Hematopoietic multipotent progenitor cell (in vitro differentiated cells): ENCODE measurements around the gene SLC6A9. TPM values are rescaled to one million over a fixed set of nuclear protein-coding genes. Genes with fewer than 3 reads are reported as not detected.

Source experiments
- DNase-seq, 3 donors: peaks; one replicate each; pipeline ENCODE4 v3.0.0-alpha.2; 2011 to 2015; ENCODE audit warnings: low read depth in 2 of 3, low spot score in 2 of 3
- total RNA-seq: library from RNA; depleted of rRNA; stranded (reverse); fragments of >200 nt; gene quantifications from one replicate; pipeline ENCODE4 v1.2.3, GENCODE V29; 2012

The SLC6A9 gene
- total RNA-seq, 1 donor = 0.81 TPM

DNA sequence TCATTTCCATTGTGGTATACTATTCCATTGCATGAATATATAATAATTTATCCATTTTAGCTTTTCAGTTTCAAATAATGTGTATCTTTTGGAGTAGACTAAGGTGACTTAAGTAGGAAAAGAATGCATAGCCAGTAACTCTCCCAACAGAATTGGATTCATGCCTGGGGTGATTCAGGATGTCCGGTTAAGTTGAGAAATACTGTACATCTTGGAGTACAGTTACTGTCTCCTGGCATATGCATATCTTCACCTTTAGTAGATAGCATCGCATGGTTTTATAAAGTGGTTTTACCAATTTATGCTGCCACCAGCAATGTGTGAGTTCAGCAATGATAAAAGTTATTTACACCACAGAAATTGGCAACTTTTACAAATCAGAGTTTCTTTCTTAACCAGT is 18.6 kb upstream of the SLC6A9 start:
- DNase-seq = no peak

DNA sequence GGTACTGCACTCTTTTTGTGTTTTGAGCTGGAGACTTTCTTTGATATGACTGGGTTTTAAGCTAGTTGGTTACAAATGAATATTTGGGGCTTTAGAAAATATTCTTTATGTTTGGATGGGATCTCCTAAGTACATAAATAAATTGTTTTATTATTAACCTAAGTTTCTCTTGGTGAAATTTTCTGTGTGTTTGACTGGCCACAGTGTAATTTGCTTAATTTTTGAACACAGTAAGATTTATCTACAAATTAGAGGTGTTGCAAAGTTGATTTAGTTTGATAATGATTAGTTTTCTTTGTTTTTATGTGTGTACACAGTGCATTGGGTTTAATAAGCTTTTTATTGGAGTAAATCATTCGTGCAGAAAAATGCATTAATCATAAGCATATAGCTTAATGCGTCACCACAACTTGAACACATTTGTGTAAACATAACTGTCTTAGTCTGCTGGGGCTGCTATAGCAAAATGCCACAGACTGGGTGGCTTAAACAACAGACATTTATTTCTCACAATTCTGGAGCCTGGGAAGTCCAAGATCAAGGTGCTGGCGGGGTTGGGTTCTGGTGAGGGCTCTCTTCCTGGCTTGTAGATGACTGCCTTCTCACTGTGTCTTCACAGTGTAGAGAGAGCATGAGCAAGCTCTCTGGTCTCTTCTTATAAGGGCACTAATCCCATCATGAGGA is 17.4 kb upstream of the SLC6A9 start:
- DNase-seq = no peak

DNA sequence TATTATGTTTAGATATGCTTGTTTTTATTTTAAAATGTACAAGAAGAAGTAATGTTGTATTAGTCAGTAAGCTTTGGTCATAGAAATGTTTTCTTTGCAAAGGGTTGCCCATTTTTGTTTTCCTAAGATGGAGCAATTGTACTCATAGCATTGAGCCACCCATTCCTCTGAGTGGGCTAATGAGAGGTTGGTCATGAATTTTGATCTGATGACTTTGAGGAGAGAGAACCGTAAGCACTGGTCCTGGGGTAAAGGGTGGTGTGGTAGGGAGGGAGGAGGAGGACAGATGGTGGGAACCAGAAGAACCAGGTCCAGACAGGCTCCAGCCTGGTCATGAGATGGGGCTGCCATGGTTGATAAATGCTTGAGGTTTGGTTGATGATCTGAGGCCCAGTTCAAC is 15.9 kb upstream of the SLC6A9 start:
- no peak for DNase-seq

DNA sequence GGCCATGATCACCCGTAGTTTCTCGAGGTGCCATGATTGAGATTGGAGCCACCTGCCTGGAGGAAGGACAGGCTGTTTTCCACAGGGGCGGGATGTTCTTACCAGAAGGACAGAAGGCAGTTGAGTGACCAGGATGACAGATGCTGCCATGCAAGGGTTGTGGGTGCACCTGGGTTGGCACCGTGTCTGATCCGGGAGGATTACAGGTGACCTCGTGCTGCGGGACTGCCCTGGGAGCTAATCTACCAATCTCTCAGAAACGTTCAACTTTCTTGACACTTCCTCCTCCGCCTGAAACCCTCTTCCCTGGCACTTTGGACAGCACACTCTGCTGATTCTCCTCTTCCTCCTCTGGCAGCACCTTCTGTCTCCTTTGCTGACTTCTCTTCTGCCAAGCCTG is 13.8 kb upstream of the SLC6A9 start:
- DNase-seq = no peak

DNA sequence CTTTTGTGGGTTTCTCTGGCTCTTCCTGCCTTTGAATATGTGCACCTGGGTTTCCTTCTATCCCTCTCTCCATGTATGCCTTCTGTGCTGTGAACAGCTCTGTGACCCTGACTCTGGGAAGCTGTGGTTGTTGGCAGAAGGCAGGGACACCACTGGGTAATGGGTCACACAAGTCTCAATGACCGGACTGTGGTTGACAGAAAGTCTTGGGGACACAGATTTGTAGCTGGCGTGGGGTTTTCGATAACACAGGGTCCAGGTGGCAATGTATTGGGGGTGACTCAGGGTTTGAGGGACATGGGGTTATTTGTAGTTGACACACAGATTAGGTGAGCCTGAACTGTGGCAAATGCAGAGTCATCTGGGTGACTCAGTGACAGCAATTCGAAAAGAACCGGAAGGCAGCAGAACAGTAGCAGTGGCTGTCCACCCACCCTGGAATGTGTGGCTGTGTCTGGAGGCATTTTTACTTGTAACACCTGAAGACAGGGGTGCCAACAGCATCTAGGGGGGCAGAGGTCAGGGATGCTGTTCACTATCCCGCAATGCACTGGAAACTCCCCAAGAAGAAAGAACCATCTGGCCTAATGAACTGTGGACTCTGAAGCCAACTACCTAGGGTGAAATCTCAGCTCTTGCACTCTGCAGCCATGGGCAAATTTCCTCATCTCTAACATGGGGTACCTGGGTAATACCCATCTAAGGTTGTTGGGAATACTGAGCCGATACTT is 13.0 kb upstream of the SLC6A9 start:
- DNase-seq = no peak

DNA sequence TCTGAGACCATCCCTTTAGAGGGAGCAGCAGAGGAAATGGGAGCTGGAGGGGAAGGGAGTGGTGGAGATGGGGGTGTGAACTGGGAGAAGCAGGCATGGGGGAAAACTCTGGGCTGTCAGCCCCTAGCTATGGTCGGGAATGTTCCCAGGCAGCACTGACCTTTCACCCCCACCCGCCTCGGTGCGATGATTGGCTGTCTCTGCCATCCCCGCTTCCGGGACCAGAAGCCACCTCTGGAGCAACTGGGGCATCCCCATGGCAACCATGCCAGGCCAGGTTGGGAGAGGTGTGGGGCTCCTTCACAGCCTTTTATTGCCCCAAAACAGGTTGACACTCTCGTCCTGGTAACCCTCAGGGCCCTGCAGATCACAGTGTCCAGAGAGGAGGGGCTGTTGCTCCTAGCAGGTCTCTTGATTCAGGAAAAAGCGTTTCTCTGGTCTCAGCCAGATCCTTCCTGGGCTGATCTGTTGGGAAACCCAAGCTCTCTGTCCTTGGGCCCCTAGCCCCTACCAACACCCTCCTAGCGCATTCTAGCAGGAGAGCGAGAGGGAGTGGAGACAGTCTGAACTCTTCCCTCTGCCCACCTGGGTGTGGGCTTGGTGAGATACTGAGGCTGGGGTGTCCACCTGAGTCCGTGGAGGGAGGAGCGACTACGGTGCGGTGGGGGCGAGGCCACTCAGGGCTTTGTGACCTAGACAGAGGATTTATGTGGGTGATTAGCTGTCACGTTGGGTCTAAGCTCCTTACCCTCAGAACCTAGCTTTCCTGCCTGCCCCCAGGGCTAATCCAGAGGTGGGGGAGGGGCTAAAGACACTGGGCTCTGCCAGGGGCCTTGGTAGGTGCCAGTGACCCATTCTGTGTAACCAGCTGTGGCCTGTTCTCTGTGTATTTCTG is 12.2 kb upstream of the SLC6A9 start:
- DNase-seq = no peak

DNA sequence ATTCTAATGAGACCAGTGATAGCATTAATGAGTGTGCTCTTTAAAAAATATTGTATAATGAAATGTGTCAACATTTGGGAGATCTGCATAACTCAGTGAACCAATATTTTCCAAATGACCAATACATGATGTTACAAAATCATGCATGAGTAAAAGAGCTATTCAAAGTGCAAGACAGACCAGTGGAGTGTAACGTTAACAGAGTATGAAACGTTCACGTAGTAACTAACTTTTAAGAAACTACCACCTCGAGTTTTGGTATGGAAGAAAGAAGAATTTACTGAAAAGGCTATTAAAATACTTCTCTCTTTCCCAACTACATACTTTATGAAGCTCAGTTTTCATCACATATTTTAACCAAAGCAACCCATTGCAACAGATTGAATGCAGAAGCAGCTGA is 9.6 kb upstream of the SLC6A9 start:
- no peak for DNase-seq

DNA sequence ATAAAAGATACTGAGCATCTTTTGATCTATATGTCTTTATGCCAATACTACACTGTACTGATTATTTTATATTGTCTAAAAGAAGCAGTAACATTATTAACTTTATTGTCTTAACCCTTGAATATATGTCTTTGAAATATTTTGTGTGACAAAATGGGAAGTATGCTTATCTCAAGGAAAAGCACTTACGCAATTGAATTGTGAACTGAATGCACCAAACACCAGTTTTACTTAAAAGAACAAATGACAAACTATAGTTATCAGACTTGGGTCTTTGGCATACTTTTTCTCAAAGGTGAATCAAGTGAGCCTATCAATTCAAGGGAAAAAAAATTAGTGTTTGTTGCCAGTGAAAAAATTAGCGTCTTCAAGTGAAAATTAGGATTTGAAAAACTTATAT is 9.2 kb upstream of the SLC6A9 start:
- no peak for DNase-seq

DNA sequence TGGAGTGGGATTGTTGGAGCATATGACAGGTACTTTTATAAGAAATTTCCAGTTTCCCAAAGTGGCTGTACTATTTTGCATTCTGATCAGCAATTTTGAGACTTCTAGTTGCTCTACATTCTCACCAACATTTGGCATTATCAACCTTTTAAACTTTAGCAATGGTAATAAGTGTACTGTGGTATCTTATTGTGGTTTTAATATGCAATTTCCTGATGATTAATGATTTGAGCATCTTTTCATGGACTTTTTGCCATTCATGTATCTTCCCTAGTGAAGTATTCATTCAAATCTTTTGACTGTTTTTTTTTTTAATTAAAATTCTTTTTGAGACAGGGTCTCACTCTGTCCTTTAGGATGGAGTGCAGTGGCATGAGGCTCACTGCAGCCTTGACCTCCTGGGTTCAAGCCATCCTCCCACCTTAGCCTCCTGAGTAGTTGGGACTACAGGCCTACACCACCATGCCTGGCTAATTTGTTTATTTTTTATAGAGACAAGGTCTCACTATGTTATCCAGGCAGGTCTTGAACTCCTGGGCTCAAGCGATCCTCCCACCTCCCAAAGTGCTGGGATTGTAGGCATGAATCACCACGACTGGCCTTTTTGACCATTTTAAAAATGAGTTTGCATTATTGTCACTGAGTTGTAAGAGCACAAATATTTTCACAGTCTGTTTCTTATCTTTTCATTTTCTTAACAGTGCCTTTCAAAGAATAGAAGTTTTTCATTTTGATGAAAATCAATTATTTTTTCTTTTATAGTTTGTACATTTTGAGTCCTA is 7.8 kb upstream of the SLC6A9 start:
- DNase-seq = no peak

DNA sequence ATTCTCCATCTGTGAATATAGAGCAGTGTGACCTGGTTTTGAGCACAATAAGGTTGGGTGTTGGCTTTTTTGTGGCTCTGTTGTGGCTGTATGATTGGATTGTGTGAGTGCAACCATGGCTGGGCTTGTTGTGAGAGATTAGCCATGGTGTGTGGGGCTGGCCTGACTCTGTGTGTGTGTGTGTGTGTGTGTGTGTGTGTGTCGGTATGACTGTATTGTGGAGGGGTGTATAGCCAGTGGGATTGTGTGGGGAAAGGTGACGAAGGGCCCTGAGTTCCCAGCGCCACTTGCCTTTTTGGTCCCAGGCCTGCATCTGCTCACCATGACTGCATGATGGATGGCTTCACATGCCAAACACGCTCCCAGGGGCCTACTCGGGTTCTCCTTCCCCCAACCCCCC is 5.9 kb upstream of the SLC6A9 start:
- no peak for DNase-seq

DNA sequence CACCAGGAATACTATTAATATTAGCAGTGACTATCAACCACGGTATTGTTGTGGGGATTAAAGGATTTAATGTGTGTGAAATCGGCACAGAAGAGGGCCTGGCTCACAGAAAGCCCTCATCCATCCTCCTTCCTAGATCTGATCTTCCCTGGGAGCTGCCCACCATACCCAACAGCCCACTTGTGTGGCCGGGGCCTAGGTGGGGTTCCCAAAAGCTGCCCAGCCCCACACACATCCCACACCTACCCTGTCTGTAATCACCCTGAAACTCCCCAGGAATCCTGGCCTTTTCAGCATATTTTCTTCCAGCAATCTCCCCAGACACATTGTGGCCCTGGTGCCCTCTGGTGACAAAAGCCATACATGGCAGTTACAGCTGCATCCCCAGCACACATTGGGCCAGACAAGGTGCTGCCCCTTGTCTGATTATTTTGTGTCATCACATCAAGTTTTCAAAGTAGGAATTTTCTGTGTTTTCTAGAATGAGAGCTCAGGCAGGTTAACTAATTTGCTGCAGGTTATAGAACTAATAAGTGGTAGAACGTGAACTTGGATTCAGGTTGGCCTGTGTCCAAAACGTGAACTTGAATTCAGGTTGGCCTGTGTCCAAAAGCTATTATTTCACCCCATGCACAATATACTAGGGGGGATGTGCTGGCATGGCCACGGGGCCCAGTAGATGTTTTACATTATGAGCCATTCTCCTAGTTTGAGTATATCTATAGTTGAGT is 5.3 kb upstream of the SLC6A9 start:
- DNase-seq = peak in 2 of 3 donors; percentile 69 to 86

DNA sequence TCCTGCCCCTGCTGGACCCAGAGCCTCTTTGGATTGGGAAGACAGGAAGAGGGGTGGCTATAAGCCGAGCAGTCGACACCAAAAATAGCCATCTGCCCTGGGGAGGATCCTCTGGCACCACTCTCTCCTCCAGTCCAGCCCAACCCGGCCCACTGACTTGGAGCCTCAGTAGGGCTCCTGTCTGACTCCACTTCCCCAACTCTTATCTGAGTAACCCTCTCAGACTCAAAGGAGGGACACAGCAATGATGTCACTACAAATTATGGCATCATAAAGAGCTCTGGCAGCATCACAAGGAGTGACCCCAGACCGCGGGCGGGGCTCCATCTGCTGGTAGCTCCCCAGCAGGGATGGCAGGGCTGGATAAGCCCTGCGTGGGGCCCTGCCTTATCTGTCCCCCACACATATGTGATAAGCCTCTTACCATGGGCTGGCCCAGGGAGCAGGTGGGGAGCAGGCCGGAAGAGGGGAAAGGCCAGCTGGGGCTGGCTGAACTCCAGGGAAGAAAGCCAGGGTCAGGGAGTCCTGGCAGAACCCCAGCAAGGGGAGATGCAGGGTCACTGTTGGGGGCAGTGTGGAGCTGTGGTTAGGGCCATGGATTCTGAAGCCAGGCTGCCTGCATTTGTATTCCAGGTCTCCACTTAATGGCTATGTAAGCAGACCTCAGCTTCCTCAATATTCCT is 4.6 kb upstream of the SLC6A9 start:
- DNase-seq = peak in 2 of 3 donors; percentile 64 to 66

DNA sequence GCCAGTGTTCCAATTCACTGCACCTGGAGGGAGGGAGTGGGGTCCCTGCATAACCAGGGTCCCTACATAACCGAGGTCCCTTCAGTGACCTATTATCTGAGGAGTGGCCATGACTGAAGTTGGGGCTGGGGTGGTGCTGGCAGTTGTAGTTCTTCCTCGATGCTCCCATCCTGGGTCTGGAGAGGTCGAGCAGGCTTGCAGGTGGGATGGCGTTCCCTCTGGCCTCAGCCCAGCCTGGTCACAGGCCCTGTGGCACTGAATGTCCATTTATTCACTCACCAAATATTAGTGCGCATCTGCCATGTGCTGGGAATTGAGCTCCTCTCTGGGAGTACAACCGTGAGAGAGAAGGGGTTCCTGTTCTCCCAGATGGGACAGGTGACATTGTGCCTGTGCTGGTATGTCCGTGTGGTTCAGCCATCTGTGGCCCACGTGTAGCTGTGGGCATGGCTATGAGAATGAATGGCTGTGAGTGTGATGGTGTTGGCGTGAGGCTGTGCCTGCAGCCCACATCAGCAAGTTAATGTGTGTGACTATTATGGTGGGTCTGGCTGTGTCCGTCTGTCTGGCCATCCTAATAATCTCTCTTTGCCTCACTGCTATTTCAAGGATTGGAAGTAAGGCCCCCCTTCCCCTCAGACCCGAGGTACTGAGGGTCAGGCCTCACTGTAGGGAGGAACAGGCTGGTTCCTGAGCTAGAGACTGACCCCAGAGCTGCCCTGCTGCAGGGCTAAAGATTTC is 3.9 kb upstream of the SLC6A9 start:
- no peak for DNase-seq

DNA sequence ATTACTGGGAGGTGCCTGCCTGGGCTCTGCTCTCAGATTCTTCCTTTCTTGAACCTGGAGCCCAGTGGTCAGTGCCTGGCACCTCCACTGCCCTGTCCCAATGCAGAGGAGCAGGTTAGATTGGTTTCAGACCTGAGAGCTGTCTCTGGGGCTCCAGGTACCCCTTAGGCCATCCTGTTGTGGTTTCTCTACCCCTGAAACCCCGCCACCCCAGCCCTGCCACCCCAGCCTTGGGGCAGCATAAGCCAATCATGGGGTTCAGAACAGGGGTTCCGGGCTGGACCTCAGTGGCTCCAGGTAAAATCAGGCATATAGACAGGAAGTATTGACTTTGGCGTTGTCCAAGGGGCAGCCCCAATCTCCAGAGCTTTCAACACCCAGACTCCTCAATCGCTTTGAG is 3.2 kb upstream of the SLC6A9 start:
- no peak for DNase-seq

DNA sequence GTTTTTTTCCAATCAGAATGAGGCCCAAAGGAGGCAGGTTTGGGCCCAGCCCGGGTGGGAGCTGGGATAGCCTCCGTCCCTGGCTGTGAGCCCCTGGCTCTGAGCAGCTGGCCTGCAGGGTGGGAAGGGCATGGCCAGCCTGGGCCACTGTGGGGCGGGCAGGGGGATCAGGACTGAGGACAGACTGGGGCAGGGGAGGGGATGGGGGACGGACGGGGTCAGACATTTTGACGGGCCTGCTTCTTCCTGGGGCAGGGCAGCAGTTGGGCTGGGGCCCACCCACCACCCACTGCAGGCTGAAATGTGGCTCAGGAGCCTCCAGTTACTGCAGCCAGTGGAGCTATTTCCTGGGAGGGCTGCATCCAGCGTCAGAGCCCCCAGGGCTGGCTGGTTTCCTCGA is 2.5 kb upstream of the SLC6A9 start:
- DNase-seq = no peak

DNA sequence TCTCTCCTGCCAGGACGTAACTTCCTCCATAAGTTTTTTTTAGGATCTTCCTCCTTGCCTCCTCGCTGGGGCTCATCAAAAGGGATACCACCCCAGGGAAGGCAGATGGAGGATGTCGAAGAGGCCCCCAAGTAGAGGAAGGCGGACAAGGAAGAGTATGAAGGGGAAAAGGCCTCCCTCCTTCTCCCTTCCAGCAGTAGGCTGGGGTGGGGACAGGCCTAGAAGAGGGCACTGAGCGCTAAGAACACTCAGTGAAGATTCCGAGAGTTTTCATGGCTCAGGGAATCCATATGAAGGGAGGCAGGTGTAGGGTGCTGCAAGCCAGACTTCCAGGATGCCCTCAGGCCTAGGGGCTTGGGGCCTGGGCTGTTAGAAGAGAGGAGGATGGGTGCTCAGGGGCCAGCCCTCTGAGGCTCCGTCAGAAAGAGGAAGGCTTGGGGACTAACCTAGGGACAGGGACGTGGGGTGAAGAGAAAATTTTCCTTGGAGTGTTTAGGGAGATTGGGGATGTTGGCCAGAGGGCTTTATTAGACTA is 1.8 kb upstream of the SLC6A9 start:
- DNase-seq = no peak

DNA sequence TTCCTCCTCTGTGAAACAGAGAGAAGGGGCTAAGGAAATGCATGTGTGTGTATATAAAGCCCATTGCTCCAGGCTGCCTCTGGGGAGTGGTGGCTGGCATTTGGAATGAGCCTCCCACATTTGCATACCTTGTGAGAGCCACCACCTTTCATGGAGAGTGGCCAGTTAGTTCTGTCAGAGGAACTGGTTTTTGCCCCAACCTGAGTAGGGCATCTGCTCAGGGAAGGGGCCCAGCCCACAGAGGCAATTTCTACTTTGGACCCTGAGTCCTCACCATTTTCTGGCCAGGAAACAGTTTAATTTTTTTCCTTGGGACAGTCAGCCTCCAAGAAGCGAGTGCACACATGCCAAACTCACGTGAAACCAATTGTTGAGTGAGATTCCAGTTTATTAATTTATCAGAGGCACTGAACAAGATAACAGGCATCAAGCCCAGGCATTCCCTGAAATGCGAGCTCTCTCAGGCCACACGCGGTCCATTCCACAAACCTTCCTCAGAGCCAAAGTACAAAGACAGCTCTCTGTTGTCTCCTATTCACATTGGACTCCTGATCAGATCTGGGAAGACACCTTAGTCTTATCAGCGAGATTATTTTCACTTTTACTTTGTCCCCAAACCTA is 1.0 kb upstream of the SLC6A9 start:
- no peak for DNase-seq

DNA sequence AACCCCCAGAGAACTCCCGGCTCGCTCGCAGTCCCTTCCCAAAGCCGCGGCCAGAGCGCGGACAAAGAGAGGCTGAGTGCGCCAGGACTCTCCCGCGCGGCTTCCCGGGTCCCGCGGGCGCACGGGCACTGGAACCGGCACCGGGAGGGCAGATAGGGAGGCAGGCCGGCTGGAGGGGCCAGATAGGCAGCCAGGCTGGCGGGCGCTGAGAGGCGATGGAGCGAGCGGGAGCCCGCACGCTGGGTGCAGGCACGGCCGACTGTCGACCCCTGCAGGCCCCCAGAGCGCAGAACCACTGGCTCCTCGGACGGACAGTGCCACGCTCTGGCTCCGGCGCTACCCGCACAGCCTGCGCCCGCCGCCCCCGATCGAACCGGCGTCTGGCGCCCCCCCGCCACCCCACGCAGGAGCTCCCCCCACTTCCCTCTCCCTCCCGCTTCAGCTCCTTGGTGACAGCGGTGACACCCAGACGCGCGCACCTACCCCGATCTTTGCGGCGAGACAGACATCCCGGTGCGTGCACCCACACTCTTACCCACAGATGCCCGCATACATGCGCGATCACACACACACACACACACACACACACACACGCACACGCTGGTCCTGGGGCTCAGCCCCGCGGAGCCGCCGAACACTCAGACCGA is 534 bp downstream of the SLC6A9 start:
- DNase-seq = peak in 2 of 3 donors; percentile 62 to 65
